GM21367 (cell line): ENCODE measurements around the gene MSS51.

ENCODE experiments used
- ATAC-seq: cut with Tn5 transposase; IDR thresholded peaks from one replicate; pipeline ENCODE4 v1.9.1; 2021; ENCODE audit not compliant: unreplicated experiment

Gene MSS51

DNA sequence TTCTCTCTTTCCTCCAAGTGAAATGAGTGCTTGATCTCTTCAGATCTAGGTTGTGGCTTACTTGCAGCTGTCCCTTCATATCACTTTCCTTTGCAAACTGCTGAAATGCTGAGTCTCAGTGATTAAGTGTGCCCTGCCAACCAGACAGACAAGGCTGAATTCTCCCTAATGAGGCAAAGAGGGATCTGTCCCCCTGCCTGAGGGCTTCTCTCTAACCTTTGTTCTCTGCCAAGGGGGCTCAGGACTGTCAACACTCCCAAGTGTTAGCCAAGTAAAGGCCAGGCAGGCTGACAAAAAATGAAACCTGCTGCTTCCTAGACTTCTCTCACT is at the start of gene MSS51:
MSS51 (minus strand) TSS at position 24 of the 330 bp plus-strand sequence. CDS start 5,277 bp downstream, outside the sequence.
- no peak for ATAC-seq

DNA sequence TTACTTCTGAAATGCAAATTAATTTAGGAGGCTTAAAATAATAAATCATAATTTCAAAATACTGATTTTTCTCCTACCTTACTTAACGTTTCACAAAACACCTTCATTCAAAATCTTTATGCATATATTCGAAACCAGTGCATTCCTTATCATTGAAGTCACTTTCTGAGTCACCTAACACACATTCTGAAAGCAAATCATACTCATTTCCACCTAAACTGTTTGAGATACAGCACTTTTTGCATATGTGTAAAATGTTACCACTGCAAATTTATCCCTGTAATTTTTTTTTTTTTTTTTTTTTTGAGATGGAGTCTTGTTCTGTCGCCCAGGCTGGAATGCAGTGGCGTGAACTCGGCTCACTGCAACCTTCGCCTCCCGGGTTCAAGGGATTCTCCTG is 46.8 kb upstream of the MSS51 start:
- ATAC-seq: no peak

DNA sequence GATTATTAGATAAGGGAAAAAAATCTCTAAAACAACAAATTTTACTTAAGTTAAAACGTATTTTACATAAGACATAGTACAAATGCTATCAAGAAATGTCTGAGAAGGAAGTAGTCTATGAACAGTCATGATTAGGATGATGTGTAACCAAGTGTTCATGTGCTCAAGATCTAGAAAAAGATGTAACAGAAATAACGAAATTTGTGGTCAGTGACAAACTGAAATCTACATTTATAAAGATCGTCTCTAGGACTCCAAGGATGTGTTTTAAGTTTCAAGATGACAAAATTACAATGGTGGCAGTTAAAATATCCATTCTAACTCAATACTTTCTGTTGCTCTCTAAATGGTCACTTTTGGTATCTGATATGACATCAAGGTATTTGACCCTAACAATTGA is 45.3 kb upstream of the MSS51 start:
- ATAC-seq: no peak

DNA sequence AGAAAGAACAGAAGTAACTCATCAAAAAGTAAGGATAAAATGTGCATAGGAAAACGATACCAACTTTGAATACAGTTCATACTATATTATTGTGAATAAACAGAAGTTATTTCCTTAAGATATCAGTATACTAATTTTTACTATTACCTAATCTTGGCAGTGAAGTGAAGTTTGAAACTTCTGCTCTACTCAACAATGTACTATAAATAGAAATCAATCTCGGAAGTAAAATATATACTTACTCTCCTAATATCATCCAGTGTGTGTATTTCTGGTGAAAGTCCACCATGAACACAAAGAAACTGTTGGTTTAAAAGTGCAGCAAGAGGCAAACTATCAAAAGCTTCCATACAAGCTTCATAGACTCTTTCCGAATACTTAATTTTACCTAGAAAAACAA is 37.9 kb upstream of the MSS51 start:
- no peak for ATAC-seq

DNA sequence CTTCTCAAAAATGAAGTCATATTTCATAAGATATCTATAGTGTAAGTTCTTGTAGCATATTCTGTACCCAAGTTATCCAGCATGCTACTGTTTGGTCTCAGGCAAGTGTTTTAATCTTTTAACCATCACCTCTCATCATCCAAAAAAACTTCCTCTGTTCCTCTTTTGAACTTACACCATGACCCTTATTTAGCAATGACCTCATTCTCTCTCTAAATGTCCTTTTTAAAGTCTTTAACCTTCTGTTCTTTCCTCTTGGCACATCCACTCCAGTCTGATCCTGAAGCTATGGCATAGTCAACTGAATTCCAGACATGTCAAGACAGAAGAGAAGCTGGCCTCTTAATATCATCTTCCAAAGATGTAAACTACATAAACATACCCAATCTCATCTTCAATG is 36.2 kb upstream of the MSS51 start:
- no peak for ATAC-seq

DNA sequence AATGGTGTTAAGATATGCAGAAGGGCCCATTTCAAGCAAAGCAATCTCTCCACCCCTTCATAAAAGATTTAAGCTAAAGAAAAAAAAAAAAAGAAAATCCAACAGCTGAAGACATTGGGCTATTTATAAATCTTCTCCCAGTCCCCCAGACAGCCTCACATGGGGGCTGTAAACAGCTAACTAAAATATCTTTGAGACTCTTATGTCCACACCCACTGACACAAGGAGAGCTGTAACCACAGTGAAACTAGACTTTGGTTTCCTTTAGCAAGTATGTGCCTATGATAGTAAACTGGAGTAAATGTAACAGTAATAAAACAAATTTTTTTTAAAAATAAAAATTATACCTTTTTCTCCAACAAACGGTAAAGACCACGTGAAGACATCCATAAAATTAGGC is 33.8 kb upstream of the MSS51 start:
- ATAC-seq: no peak

DNA sequence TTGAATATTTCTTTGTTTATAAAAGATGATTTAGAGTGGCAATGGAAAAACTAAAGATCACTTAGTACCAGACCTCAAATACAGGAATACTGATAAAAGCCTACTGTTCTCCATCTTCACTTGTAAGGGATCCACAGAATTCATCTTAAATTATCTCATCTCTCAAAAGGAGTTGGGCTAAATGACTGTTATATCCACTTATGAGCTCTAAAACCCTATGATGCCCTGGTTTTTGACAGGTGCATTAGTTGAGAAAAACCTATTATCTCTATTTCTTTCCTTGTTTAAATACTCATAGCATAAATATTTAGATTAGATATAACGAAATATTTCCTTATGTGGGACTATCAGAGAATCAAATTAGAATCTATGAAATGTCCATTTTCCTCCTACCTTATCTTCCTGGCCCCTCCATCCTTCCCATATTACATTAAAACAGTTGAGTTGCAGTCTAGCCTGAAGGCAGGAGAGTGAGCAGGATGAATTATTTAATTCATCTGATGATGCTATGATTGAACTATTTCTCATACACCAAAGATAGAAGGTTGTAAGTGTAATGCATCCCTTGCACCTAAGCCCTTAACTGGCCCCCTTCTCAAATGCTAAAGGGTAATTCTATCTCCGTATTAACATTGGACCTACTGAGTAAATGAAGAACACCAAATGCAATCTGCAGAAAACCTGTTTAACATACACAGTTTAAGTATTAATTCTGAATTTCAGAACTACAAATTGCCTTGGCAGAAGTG is 32.8 kb upstream of the MSS51 start:
- ATAC-seq: no peak

DNA sequence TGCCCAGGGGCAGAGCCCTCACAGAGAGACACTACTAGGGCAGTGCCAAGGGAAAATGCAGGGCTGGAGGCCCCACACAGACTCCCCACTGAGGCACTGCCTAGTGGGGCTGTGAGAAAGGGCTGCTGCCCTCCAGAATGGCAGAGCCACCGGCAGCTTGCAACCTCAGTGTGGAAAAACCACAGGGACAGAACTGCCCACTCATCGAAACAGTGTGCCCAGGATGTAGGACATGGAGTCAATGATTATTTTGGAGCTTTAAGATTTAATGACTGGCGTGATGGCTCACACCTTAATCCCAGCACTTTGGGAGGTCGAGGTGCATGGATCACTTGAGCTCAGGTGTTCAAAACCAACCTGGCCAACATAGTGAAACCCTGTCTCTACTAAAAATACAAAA is 27.5 kb upstream of the MSS51 start:
- ATAC-seq: no peak

DNA sequence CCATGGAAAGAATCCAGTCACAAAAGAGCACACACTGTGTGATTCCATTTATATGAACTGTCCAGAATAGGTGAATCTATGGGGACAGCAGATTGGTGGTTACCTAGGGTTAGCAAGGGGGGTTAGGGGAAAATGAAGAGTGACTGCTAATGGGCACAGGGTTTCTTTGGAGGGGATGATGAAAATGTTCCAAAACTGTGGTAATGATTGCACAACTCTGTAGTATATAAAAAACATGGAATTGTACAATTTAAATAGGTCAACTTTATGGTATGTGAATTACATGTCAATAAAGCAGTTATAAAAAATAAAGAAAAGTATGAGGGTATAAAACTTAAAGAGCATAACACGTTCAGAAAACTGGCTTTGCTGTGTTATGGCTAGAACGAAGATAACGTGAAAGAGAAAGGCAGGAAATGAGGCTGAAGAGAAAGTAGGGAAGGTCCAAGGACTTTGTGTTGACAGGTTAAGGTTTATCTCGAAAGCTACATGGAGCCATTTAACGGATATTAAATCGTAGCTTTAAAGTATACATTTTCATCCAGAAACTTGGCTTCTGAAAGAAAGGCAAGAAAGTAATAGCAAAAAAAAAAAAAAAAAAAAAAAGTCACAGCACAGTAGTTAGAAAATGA is 26.4 kb upstream of the MSS51 start:
- ATAC-seq: no peak

DNA sequence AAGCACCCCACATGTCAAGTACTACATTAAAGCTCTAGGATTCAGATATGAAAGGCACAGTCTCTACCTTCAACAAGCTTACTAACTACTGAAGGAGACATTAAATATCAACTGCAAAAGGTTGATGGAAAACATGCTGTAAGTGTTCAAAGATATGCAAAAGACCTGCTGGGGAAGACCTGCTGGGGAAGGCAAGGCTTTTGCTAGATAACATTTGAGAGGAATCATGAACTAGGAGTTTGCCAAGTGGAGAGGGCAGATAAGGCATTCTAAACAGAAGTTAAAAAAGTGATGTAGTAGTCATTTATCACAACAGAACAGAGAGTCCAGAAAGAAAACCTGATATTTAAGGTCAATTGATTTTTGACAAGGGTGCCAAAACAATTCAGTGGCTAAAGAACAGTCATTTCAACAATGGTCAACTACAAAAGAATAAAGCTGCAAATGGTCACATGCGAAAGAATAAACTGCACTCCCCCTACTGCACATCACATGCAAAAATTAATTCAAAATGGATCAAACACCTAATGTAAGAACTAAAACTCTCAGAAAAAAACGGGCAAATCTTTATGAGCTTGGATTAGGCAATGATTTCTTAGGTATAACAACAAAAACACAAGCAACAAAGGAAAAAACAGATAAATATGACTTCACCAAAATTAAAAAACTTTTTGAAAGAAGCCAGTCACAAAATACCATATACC is 23.0 kb upstream of the MSS51 start:
- no peak for ATAC-seq

DNA sequence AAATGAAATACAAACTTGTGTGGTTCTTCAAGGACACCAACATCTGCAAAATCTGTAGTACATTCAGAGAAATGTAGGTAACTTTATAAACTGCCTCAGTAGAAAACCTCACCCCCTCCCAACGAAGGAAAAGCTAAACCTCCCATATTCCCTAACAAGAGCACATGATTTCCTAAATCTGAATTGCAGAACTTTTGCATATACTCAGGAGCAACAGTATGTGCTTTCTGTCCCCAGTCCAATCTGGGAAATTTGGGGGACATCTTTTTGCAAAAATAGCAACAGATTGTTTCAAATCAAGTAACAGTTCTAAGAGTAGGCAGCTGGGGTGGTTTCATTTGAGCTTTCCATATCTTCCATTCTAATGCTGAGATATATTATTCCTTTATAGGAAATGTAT is 15.8 kb upstream of the MSS51 start:
- ATAC-seq: no peak

DNA sequence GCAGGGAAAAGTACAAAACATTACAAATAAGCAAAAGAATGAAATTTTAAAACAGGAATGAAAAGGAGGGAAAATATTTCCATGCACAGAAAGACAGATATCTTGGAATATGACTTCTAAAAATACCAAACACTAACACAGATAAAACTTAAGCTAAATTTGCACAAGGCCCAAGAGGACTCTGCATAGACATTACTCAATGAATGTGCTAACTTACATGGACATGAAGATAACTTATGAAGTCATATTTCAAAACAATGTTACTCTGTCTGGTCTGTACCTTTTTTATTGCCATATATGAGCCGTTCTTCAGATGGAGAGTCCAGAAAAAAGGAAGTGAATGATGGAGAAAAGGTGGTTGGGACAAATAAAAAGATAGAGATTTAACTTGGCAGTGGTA is 15.0 kb upstream of the MSS51 start:
- no peak for ATAC-seq

DNA sequence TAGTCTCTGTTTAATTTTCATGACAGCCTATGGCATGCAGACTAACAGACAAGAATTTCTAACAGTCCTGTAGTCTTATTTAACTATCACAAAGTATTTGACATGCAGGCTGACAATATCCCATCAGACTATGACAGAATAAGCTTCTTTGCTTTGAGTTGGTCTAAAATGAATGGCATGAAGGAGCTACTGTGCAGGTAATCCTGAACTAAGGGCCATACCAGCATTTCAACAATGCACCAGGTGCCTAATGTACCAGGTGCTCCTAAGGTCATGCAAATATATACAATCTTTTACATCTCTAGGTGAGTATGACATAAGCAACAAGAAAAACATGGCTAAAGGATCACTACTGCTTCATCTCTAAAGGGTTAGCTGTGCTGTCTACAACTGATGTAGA is 13.6 kb upstream of the MSS51 start:
- no peak for ATAC-seq

DNA sequence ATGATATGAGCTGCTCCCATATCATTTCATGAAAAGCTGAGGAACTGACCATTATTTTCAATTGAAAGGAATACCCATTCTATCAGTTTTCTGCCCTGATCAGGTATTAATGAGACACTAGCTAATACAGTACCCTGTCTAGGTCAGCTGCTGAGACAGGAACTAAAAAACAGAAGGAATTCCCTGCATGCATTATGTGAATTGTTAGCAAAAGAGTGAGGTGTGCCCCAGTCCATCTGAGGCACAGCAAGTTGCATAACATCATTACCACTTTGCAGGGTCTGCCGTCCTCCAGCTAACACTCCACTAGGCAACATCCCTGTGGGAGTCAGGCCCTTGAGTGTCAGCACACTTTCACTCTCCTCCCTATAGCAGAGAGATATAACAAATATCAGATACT is 11.1 kb upstream of the MSS51 start:
- no peak for ATAC-seq

DNA sequence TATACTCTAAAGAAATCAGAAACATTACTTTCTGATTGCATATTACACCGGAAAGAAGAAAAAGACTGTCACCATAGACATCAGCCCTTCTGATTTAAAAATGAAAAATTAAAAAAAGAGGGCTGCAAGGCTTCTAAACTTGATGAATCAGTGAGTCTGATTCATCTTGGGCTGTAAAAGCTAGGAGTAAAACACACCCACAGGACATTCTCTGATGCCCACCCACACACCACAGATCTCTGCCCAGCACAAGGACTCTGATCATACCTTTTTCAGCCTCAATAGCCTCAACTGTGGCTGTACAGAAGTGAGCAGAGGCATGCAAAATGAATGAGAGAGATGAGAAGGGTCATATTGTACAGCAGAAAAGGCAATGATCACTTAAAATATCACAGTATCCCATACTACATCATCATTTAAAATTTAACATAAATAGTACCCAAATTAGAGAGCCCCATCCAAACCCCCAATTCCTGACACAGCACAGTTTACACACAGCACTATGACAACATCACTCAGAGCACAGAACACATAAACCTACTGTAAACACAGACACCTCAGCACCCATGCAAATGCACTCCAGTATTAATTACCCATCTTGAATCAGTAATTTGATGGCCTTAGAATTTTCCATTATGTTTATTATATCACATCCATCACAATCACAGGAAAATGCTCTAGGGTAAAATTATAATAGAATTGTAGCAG is 6.4 kb upstream of the MSS51 start:
- ATAC-seq: no peak

DNA sequence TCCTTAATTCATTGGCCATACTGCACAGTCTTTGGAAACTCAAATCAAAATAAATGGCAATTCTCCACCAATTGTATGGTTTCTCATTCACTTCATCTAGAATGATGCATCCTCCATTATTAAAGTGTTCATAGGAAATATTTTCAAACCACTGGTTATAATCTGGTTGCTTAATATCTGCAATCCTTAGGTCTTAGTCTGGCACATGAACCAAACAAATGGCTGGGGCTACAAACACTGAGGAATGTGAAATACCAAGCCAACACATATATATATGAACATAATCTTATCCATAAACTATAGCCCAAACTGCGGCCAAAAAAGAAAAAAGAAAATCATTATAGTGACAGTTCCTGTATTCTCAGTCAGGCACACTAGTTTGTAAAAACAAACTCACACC is 5.7 kb upstream of the MSS51 start:
- ATAC-seq: no peak

DNA sequence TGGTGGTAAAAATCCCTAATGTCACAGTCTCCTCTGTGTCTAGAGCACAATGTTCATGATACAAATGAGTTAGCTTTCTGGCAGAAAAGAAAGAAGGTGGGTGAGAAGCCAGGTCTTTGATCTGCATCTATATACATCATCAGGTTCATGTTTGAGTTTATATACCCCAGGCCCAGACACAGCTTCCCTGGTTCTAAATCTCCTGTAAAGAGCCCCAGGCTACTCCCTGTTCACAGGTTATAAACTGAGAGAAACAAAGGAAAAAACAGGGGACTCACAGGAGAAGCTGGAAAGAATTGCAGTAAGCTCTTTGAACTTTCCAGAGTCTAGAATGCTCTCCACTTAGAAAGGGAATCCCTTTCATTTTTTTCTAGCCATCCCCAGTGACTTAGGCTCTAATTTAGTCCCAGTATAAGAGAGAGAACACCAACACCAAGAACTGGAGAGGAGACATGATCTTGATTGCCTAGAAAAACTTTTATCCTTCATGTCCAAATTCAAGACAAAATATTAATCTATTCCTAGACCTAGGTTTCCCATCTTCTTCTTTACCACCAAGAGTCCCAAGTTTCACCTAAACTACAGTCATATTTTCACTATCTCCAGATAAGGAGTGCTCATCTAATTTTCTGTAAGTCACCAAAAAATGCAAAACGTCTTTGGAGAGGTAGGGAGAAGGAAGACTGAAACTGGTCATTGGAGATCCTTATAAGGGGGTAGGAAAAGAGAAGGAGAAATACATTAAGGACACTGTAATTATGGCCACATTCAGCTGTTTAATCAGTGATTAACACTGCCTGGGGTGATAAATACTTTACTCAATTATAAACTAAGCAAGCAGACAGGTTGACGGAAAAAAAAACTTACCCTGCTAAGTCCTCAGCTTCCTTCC is 469 bp downstream of the MSS51 start:
- ATAC-seq: no peak

DNA sequence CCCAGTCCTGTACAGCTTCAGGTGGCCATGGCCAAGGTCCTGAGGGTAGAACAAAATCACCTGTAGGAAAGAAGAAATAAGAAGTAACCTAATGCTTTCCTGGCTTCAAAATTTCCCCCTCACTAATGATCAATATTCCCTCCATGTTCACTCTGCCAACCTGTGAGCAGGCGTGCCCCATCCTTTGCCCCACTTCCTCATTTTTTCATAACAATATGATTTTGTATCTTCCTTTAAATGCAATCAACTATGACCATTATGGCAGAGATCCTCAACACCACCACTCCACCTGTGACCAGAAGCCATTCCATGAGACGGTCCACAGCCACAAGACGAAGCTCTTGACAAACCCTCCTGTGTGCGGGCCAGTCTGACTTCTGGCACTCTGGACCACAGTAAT is 7.0 kb downstream of the MSS51 start:
- no peak for ATAC-seq

DNA sequence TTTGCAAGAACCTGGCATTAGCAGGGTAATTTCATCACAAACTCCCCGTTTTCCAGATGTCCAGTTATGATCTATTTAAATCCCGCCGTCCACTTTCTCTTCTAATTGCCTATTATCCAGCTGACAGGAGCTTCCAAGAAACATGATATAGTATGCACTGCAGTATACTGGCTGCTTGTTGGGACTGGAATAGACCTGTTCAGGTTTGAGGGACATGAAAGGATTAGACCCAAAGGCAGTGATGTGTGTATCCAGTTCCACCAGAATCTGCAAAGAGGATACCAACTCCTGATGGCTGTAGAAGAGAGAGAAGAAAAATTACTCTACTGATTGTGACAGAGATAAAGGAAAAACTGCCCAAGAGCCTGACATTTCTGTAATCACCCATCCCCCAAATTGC is 8.9 kb downstream of the MSS51 start:
- ATAC-seq: no peak

DNA sequence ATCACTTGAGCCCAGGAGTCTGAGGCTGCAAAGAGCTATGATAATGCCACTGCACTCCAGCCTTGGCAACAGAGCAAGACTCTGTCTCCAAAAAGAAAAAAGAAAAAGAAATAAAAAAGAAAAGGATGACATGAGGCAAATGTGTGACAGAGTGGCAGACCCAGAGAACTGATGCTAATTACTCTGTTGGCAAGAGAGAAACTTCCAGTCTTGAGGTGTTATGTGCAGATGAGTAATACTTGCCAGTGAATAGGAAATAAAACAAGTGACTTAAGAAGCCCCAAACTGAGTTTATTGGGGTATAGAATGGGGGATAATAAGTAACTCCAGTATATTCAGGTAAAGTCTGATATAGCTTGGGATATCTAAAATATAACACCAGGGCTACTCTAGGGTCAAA is 10.1 kb downstream of the MSS51 start:
- ATAC-seq: no peak

DNA sequence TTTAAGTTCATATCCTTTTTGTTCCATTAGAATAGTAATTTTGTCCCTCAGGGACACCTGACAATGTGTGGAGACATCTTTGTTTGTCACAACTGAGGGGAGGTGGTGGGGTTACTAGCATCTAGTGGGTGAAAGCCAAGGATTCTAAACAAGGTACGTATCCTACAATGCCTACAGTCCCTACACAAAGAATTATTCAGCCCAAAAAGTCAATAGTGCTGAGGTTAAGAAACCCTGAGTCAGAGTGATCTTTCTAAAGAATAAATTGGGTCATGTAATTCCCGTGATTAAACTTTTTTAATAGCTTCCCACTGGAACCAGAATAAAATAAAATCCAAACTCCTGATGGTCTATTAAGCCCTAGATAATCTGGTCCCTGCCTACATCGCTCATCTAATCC is 16.8 kb downstream of the MSS51 start:
- no peak for ATAC-seq
